Activated CD4-positive, CD25-positive, alpha-beta regulatory T cell treated with anti-CD3 and anti-CD28 coated beads, Interleukin-2, amount 50 U/mL, for 24 hours (primary cell): ENCODE results near the gene CHORDC1.
"Not testable (repeated sequence)": the region's sequence is repeated elsewhere in the genome, so short reads cannot be mapped to it uniquely, and the experiment has no call there.

Experiments used
- ATAC-seq, 2 donors: fragments of 150-1000 bp; cut with Tn5 transposase; one replicate each; pipeline ENCODE4 v1.10.0; 2021; ENCODE audit warnings: mild to moderate bottlenecking in 1 of 2, moderate library complexity in 1 of 2

Gene CHORDC1

GRCh38 chr11:90213322-90213721 is 9.5 kb downstream of the CHORDC1 start:
- no peak for ATAC-seq

GRCh38 chr11:90208857-90209256 is 14.0 kb downstream of the CHORDC1 start:
- ATAC-seq = no peak

GRCh38 chr11:90207992-90208391 is 14.9 kb downstream of the CHORDC1 start:
- ATAC-seq = not testable (repeated sequence)

DNA sequence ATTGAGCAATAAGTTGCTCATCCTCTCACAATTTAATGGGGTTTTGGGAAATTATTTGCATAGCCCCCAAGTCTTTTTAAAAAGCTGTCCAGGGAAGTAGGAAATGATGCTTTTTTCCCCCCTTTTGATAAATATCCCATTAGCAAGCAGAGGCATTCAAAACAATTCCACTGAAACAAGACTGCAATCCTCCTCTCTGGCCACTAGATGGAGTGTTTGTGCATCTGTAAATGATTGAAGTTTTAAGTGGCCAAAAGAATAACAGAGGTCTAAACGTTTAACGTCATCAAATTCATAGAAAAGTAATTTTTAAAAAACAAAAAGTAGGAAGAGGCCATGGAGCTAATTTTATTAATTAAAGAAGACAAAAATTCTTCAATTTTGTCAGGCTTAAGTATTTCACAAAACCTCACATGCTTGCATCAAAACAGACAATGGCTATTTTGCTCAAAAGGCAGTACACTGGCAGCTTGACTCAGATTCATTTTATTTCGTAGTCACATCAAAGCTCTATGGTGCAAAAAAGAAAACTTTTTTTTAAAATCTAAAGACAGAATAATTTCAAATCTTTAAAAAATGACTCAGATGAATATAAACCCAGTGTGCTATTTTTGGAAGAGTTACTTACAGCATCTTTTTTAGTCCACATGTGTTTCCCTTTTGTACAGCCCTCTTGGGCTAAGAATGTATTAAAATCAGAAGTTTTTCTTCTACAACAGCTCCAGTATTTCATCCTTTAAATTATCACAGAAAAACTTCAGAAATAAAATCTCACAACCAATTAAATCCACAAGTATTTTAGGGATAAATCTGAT is 17.8 kb downstream of the CHORDC1 start:
- ATAC-seq = no peak

DNA sequence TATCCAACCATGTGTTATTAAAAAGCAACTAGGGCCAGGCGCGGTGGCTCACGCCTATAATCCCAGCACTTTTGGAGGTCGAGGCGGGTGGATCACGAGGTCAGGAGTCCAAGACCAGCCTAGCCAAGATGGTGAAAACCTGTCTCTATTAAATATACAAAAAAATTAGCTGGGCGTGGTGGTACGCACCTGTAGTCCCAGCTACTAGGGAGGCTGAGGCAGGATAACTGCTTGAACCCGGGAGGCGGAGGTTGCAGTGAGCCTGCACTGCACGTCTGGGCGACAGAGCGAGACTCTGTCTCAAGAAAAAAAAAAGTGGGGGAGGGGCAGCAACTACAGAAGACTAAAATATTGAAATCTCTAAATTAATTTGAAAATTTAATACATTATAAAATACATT is 18.4 kb downstream of the CHORDC1 start:
- no peak for ATAC-seq

GRCh38 chr11:90202342-90202741 is 20.5 kb downstream of the CHORDC1 start:
- no peak for ATAC-seq

GRCh38 chr11:90197377-90197776 is 25.5 kb downstream of the CHORDC1 start:
- no peak for ATAC-seq

GRCh38 chr11:90192869-90193582 is 29.8 kb downstream of the CHORDC1 start:
- no peak for ATAC-seq

GRCh38 chr11:90189011-90189410 is 33.8 kb downstream of the CHORDC1 start:
- no peak for ATAC-seq

DNA sequence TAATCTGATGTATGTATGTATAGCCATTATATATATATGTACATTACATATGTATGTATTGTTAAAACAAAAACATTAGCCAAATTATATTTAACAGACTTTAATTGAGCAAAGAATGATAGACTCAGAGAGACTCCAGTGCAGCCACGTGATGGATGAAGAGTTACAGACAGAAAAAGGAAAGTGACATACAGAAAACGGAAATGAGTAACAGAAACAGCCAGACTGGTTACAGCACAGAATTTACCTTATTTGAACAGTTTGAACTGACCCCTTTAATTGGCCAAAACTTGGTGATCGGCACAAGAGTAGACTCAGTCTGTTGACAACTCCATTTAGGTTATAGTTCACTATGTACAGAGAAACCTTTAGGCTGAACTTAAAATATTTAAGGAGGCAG is 35.0 kb downstream of the CHORDC1 start:
- no peak for ATAC-seq

DNA sequence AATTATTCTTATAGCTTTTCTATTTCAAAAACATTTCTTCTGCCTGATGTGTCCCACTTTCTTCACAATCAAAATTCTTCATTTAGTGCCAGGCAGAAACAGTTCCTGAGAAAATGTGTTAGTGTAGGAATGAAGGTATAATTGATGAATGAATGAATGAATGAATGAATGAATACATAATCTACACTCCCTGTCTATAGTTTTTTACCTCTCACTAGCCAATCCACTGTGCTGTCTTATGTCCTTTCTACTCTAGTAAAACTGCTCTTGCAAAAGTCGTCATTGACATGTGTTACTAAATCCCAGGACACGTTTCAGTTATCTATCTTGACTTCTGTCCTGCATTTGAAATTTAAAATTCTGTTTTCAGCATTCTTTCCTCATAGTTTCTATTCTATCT is 42.9 kb downstream of the CHORDC1 start:
- no peak for ATAC-seq

- ATAC-seq = no peak
These were observed 44.1 kb downstream of the CHORDC1 start for GRCh38 chr11:90178751-90179150.

GRCh38 chr11:90176069-90176468 is 46.8 kb downstream of the CHORDC1 start:
- ATAC-seq = no peak

DNA sequence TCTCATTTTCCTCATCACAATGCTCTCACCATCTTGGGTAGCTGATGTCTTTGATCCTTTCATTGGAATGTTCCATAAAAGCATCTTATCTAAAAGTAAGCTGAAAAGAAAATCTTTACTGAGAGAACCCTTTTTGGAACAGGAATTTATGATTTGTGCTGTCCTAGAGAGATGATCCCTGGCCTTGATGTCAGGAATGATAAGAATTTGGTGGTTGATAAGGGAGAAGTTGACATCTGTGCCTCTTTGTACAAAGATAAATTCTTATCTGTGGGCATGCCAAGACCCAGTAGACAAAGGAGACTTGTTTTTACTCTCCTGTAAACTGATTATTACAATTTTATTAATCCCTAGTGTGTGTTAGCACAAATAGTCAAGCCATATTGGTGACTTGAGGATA is 51.5 kb downstream of the CHORDC1 start:
- ATAC-seq = no peak

- ATAC-seq = no peak
These were observed 54.3 kb downstream of the CHORDC1 start for GRCh38 chr11:90168571-90168970.

- ATAC-seq = not testable (repeated sequence)
These were observed 55.1 kb downstream of the CHORDC1 start for GRCh38 chr11:90167704-90168103.

GRCh38 chr11:90166982-90167573 is 55.8 kb downstream of the CHORDC1 start:
- ATAC-seq = not testable (repeated sequence)
